HG03354 (cell line): ENCODE results near the gene MUC5AC.

Experiments used
- ATAC-seq: cut with Tn5 transposase; IDR thresholded peaks from one replicate; pipeline ENCODE4 v1.9.1; 2021; ENCODE audit warnings: mild to moderate bottlenecking; ENCODE audit not compliant: unreplicated experiment, poor library complexity, severe bottlenecking

The MUC5AC gene

GRCh38 chr11:1219834-1220815 is 62.4 kb downstream of the MUC5AC start:
- ATAC-seq = no peak

DNA sequence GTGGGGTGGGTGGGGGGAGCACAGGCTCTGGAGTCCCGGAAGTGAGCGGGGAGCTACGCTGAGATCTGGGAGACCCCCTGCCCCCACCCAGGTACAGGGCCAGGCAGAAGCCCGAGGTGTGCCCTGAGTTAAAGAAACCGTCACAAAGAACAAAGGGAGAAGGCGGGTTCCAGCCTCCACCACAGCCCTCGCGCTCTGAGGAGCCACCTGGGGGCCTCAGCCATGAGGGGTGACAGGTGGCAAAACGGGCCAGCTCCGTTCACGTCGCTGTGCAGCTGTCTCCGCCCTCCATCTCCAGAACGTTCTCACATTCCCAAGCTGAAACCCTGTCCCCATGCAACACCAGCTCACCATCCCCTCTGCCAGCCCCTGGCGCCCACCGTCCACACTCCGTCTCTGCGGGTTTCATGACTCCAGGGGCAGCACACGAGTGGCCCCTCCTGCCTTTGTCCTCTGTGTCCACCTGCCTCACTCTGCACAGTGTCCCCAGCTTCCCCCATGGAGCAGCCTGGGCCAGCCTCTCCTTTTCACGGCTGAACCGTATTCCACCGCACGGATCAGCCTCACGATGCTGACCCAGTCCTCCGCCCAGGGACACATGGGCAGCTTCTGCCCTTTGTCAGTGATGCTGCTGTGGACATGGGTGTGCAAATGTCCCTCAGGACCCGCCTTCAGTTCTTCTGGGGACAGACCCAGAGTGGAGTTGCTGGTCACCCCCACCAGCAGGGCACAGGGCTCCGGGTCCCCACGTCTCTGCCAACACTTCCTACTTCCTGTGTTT is 63.4 kb downstream of the MUC5AC start:
- ATAC-seq = no peak

DNA sequence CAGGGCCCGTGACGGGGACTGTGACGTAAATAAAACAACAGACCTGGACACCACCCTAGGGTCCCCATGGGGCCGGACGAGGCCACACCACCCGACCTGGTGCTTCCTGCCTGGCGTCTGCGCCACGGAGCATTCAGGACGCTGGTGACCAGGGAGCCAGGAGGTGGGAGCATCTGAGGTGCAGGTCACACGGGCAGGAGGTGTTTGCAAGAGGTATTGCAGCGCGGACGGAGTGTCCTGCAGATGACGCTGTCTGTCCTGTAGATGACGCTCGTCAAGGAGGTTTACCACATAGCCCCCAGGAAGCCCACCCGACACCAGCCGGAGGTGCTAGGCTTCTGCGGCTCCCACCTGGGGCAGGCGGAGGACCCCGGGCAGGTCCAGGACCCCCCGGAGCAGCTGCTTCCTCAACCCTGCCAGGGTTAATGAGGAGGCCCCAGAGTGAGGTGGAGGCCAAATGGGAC is 64.1 kb downstream of the MUC5AC start:
- no peak for ATAC-seq

GRCh38 chr11:1222491-1223345 is 65.0 kb downstream of the MUC5AC start, which contains the start of gene MUC5B:
Gene MUC5B (plus strand): TSS chr11:1223066. CDS start chr11:1223124, 58 bp downstream.
- no peak for ATAC-seq

DNA sequence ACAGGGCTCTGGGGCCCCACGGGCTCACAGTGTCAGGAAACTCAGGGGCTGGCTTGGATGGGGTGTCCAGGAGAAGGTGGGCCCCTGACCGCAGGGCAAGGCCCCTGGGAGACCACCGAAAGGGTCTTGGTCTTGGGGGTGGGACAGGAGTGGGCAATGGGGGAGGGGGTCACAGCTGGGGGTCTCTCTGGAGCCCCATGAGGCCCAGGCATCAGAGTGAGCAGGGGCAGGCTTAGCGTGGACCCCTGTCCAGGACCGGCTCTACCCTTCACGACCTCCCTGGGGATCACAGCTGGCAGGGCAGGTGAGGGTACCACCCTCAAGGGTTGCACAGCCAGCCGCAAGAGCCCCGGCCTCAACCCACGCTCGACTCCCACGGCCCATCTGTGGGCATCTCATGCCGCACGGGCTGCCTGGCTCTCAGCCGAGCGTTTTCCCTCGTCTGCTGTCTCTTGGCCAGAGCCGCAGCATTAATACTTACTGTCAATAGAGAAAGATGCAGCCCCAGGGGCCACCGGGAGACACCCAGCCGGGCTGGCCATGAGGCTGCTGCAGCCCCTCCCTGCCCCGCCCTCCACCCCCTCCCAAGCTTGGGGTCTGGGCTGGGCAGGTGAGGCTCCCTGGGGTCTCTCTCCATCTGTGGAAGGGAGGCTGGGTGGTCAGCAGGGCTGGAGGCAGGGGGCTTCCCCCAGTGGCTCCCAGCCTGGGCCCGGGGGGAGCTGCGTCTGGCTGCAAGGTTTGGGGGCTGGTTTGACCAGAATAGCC is 65.8 kb downstream of the MUC5AC start:
- ATAC-seq = no peak

DNA sequence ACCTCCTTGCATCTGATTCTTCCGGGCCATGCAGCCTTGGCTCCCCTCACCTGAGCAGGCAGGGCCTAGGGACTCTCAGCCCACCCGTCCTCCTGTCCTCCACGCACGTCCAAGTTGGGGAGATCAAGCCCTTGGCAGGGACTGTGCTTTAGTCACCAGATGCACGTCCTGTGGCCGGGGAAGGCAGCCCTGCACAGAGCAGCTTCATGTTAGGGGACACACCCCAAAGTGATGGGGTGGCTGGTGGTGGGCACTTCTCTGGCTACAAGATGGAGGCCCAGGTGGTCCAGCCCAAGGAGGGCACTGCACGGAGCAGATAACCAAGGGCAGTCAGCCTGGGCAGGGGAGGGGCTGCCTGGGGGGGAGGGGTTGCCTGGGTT is 66.3 kb downstream of the MUC5AC start:
- no peak for ATAC-seq

DNA sequence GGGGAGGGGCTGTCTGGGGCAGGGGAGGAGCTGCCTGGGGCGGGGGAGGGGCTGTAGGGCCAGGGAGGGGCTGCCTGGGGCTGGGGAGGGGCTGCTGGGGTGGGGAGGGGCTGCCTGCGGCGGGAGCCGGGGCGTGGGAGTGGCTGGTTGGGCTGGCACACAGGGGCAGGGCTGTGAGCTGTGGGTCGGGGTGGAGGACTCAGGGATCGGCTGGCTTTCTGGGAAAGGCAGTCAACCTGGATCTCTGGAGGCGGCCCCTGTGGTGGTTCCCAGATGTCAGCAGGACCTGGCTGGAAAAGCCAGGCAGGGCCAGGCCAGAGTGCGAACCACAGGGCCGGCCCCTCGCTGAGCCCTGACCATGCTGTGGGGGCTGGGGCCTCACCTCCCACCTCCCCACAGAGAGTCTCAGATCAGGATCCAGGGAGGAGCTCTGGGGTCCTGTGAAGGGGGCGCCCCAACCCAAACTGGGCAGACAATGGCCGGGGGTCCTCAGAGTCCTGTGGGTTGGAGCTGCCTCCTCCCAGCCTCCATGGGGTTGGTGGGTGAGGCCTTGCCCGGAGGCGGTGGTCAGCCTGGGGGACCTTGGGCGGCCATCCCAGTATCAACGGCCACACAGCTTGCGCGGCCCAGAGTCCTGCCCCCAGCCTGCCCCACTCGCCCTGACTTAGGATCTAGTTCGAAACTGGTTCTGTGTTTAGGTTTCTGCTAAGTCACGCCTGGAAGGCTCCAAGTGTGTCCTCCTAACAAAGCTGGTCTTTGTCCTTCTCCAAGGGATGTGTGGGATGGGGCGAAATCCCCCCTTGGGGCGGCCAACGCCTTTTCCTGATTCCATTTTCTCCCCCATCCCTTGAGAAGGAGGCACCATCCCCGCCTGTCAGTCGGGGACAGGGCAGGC is 67.0 kb downstream of the MUC5AC start:
- no peak for ATAC-seq

DNA sequence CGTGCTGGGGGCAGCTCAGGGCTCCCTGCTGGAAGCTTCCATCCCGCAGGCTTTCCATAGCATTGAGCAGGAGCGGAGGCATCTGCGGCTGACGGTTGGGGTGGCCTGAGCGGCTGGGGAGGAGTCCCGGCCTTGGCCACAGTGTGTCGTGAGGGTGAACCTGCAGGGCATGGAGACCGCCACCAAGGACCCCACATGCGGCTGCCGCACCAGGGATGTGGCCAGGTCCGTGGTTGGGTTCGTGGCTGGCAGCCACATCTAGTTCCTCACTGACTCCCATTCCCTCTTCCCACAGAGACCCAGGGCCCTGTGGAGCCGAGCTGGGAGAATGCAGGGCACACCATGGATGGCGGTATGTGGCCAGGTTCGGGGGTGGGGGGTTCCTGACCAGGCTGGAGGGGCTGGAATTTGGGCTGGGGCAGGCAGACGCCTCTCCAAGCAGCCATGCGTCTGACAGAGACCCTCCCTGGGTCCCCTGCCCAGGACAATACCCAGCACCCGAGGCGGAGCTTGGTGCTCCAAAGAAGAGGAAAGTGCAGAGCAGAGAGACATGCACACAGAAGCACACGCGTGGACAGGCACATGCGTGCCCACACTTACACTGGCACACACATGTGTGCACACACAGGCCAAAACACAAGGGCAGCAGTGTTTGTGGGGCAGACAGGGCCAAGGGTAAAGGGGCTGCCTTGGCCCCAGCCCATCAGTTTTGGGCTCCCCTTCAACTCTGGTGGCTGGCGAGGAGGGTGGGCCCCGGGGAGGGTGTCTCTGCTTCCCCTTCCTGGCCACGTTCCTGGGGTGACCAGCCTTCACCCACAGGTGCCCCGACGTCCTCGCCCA is 67.9 kb downstream of the MUC5AC start:
- no peak for ATAC-seq

- ATAC-seq = no peak
These were observed 68.7 kb downstream of the MUC5AC start for GRCh38 chr11:1226226-1226985.

DNA sequence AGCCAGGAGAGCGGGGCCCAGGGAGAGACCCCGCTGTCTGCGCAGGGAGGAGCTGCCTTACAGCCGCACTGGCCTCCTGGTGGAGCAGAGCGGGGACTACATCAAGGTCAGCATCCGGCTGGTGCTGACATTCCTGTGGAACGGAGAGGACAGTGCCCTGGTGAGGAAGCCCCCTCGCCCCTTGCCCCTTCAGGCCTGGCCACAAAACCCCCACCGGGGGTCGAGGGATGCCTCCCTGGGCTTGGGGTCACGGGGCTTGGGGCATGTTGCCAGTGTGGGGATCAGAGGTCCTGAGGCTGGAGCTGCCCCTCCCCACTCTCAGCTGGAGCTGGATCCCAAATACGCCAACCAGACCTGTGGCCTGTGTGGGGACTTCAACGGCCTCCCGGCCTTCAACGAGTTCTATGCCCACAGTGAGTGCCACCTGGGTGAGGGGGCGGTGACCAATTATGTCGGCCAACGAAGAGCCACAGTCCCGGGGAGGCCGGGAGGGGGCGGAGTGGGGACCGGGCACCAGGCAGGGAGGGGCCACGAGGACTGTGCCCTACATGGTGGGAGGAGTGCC is 69.3 kb downstream of the MUC5AC start:
- ATAC-seq = no peak

DNA sequence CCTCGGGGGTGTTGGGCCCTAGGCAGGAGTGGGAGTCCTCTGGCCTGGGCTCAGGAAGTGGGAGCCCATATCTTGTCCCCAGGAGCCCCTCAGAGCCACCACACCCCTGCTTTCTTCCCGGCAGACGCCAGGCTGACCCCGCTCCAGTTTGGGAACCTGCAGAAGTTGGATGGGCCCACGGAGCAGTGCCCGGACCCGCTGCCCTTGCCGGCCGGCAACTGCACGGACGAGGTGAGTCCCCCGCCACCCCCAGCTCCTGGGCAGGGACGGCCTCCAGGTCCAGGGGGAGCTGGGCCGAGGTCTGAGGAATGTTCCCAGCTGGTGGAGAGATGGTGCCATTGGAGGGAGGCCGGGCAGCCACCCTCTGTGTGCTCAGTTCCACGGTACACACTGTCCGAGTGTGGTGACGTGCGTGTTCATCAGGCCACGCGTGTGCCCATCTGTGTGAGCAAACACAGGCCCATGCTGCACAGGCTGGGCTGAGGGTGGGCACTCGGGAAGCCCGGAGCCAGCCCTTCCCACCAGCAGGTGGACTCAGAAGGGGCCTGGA is 69.9 kb downstream of the MUC5AC start:
- ATAC-seq = no peak

DNA sequence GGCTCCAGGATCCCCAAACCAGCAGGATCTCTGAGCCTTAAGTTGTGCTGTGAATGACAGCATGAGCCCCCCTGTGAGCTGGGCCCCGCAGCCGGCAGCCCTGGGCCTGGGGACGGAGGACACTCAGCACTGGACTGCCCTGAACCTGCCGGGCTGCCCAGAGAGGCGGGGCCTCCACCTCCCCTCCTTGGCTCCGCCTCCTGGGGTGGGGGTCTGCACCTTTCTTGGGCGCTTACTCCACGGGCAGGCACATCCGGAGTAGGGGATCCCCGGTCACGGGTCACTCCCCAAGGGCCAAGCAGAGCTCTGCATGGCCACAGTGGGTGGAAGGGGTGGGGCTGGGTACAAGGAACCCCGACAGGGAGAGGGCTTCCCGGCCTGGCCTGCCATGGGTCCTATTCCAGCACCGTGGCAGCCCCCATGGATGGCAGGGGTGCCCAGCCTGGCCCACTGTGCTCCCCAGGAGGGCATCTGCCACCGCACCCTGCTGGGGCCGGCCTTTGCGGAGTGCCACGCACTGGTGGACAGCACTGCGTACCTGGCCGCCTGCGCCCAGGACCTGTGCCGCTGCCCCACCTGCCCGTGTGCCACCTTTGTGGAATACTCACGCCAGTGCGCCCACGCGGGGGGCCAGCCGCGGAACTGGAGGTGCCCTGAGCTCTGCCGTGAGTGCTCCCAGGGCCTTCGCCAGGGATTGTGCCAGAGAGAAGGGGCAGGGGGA is 70.5 kb downstream of the MUC5AC start:
- ATAC-seq = no peak

DNA sequence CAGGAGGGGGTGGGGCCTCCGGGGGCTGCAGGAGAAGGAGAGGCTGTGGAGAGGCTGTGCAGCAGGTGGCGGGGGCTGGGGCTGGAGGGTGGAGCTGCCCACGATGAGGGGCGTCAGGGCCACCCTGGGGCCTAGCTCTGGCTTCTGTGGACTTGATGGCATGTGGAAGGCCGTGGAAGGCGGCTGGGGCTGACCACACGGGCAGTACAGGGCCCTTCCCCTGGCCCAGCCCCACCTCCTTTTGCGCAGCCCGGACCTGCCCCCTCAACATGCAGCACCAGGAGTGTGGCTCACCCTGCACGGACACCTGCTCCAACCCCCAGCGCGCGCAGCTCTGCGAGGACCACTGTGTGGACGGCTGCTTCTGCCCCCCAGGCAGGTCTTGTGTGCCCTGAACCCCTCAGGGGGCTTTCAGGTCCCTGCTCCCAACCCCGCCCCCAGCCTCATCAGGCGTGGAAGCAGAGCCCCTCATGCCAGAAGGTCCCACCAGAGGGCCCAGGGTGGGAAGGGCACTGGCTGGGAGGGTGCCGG is 71.2 kb downstream of the MUC5AC start:
- no peak for ATAC-seq

- no peak for ATAC-seq
These were observed 71.8 kb downstream of the MUC5AC start for GRCh38 chr11:1229471-1230120.

DNA sequence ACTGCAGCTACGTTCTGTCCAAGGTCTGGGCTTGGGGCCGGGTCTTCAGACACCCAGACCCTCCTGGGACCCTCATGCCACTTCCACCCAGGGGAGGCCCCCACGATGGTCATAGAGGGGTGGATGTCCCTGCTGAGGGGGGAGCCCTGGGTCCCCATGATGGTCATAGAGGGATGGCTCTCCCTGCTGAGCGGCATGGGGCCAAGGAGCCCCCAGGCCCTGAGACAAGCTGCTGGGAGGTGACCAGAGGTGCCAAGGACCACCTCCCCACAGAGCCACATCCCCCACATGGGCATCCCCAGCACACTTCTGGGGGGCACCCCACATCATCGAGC is 72.3 kb downstream of the MUC5AC start:
- ATAC-seq = no peak
